GM12875 (cell line): ENCODE results near the gene SERHL2.
A peak's percentile ranks its signal among the peaks of the same experiment; 100 is the strongest.

Experiments
- H3K4me3 ChIP-seq: one replicate; pipeline ENCODE4 v1.5.1; 2011; ENCODE audit warnings: low read depth, low read length, control low read depth
- CTCF ChIP-seq: IDR thresholded peaks from 2 replicates; pipeline ENCODE4 v1.5.1; 2011; ENCODE audit warnings: low read depth, mild to moderate bottlenecking, control low read depth, inconsistent platforms, low read length, moderate library complexity, borderline replicate concordance; ENCODE audit not compliant: insufficient read depth

SERHL2 gene

GRCh38 chr22:42620084-42620483 lies 66.3 kb downstream of the SERHL2 start:
- H3K4me3 ChIP-seq, result no peak overlapping the region
- TF ChIP-seq CTCF, result no peak

DNA sequence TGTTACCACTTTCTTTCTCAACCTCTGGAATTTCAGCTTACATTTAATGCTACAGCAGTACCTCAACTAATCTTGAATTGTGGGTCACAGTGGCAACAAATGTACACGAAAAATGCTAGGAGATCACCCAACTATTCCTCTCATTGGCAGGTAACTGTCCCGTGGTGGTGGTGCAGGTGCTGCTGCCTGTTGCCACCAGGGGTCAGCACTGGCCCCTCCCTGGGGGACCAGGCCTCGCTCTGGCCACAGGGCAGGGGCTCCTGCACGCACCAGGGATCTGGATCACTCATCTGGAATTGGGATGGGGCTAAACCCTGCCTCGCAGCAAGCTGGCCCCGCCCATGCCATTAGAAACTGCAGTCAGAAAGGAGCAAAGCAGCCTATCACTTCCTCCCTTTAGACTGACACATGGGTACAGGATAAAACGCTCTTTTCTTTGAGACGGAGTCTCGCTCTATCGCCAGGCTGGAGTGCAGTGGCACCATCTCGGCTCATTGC lies 67.8 kb downstream of the SERHL2 start:
- peak; percentile 96 for TF ChIP-seq CTCF
- no peak overlapping the region for H3K4me3 ChIP-seq

DNA sequence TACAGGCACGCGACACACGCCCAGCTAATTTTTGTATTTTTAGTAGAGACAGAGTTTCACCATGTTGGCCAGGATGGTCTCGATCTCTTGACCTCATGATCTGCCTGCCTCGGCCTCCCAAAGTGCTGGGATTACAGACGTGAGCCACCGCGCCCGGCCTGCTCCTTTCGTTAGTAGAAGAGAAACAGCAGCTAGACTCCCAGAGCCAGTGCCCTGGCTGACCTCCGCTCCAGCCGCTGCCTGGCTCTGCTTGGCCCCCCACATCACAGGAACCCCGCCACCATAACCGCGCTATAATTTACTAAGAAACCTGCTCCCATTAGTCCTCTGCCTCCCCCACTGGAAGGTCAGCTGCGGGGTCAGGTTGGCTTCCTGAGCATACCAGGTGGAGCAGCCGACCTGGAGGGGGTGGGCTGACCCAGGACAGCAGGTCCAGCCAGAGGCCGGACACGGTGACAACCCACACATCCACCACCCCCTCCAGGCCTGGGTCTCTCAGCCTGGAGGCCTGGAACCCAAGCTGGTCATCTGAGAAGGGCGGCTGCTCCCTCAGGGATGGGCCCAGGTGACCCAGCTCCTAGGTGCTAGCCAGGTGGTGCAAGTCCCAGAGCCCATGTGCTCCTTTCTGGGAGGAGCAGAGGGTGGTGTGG lies 68.4 kb downstream of the SERHL2 start:
- no peak for TF ChIP-seq CTCF

GRCh38 chr22:42623301-42623751 lies 69.6 kb downstream of the SERHL2 start:
- H3K4me3 ChIP-seq, result no peak overlapping the region
- no peak for TF ChIP-seq CTCF

More for the DNA sequence above, 68.4 kb downstream of the SERHL2 start:
- no peak overlapping the region for H3K4me3 ChIP-seq
